Aorta (tissue), 5 donors: ENCODE measurements around the gene ZNF385B. TPM values are rescaled to one million over a fixed set of nuclear protein-coding genes. Genes with fewer than 3 reads are reported as not detected.

ENCODE experiments used
- ATAC-seq: fragments of 200-7000 bp; cut with Tn5 transposase; one replicate; pipeline ENCODE4 v1.9.1; 2022; ENCODE audit warnings: moderate library complexity; ENCODE audit not compliant: low FRiP score
- DNase-seq, 2 donors: peaks; one replicate each; pipeline ENCODE4 v3.0.0-alpha.2; 2020
- H3K27ac ChIP-seq, 2 donors: one replicate each; pipeline ENCODE4 v1.5.1; 2013; ENCODE audit warnings: low read length in 2 of 2, mild to moderate bottlenecking in 2 of 2, moderate library complexity in 2 of 2, control low read depth in 1 of 2, inconsistent platforms in 1 of 2, low read depth in 1 of 2
- H3K27me3 ChIP-seq, 2 donors: one replicate each; pipeline ENCODE4 v1.6.1; 2013; ENCODE audit warnings: control low read depth in 1 of 2, low read length in 1 of 2, mild to moderate bottlenecking in 1 of 2, moderate library complexity in 1 of 2; ENCODE audit not compliant: insufficient read depth in 2 of 2, control insufficient read depth in 1 of 2
- H3K36me3 ChIP-seq, 2 donors: one replicate each; pipeline ENCODE4 v1.6.1; 2013; ENCODE audit warnings: control low read depth in 1 of 2, low read length in 1 of 2, mild to moderate bottlenecking in 1 of 2; ENCODE audit not compliant: insufficient read depth in 2 of 2, control insufficient read depth in 1 of 2
- H3K4me1 ChIP-seq, 2 donors: one replicate each; pipeline ENCODE4 v1.6.1; 2013; ENCODE audit warnings: low read length in 2 of 2, control low read depth in 1 of 2, mild to moderate bottlenecking in 1 of 2, moderate library complexity in 1 of 2; ENCODE audit not compliant: insufficient read depth in 2 of 2, control insufficient read depth in 1 of 2
- H3K4me3 ChIP-seq, 2 donors: one replicate each; pipeline ENCODE4 v1.5.1; 2013; ENCODE audit warnings: low read length in 2 of 2, control low read depth in 1 of 2, mild to moderate bottlenecking in 1 of 2
- H3K9me3 ChIP-seq: one replicate; pipeline ENCODE4 v1.6.1; 2013; ENCODE audit warnings: mild to moderate bottlenecking, low read length; ENCODE audit not compliant: control insufficient read depth
- WGBS, 2 donors: extraction: QIAGEN DNeasy Blood & Tissue Kit; methylation state at CpG; one replicate each; pipeline ENCODE4 v1.1.7; 2013; 5-methylcytosine and 5-hydroxymethylcytosine counted together
- intact Hi-C, 2 donors: fragments of 100-400 bp; cut with DNase I; formaldehyde crosslinking; loops; one replicate each; pipeline versions ENCODE4 v1.14.2 to v1.15.0; 2022
- polyA plus RNA-seq, 2 donors: library from polyadenylated mRNA; stranded (reverse); fragments of 200-250 nt; gene quantifications; one replicate each; pipeline ENCODE4 v1.2.3, GENCODE V29; 2013
- total RNA-seq, 2 donors: library from RNA; stranded (reverse); fragmentation: NEBNext Ultra II Directional; extraction: Animal tissue kit (Norgen Biotek cat#: 25700); gene quantifications; one replicate each; pipeline ENCODE4 v1.2.1, GENCODE V29; 2021
- donor health status: healthy with polysubstance abuse.
- donor health status: Bipolar disorder and iron deficiency.
- donor health status: DM: no; HTN: no; CAD: no.
- donor health status: DM: no; HTN: no; CAD: no.
- donor health status: DM: yes; HTN: yes; CAD: no.

Gene ZNF385B
- total and polyA plus RNA-seq, 4 donors, result 3.3 to 4.6 (median 4.0) TPM; not detected in 1

- peaks cover 0 to 3% of the 10 kb centered on the region in 2 donors for H3K4me1 ChIP-seq
- ATAC-seq (no peak), DNase-seq (no peak)
- H3K9me3 ChIP-seq, result no peaks in the 10 kb centered on the region
- H3K4me3 ChIP-seq, result no peak overlapping the region
- H3K36me3 ChIP-seq, result no peaks in the 10 kb centered on the region
- intact Hi-C loops, result no loop called here
- no peaks in the 10 kb centered on the region for H3K27me3 ChIP-seq
- no peak overlapping the region for H3K27ac ChIP-seq
- WGBS, 2 donors, result 88 to 96% methylated on average over 1 of the region's 1 CpG
These were observed 96.7 kb downstream of the ZNF385B start for GRCh38 chr2:179764710-179765109.

- Histone ChIP-seq H3K36me3 (no peaks in the 10 kb centered on the region), H3K4me1 (no peaks in the 10 kb centered on the region), H3K27me3 (no peaks in the 10 kb centered on the region), H3K27ac (no peak overlapping the region), H3K4me3 (no peak overlapping the region), H3K9me3 (peaks cover 3% of the 10 kb centered on the region)
- ATAC-seq (no peak), DNase-seq (no peak)
- WGBS, 2 donors, result 86 to 88% methylated on average over 3 of the region's 3 CpGs
- intact Hi-C loops, result no loop called here
These were observed 102.8 kb downstream of the ZNF385B start for GRCh38 chr2:179758636-179759035.

- no peak for DNase-seq
- Histone ChIP-seq H3K4me1 (no peaks in the 10 kb centered on the region), H3K4me3 (no peak overlapping the region), H3K27ac (no peak overlapping the region), H3K9me3 (no peaks in the 10 kb centered on the region), H3K27me3 (no peaks in the 10 kb centered on the region), H3K36me3 (no peaks in the 10 kb centered on the region)
- whole genome bisulfite sequencing, 2 donors, result 8 to 14% methylated on average over 4 of the region's 4 CpGs
- no peak for ATAC-seq
- intact Hi-C loops, result loop anchor here in 1 of 2 donors (5.0 kb wide), 1 partner anchor 329 kb away; no protein-coding TSS in a partner anchor
These were observed 110.1 kb downstream of the ZNF385B start for GRCh38 chr2:179751163-179751809.

GRCh38 chr2:179749210-179749609, 112.2 kb downstream of the ZNF385B start:
- Histone ChIP-seq H3K4me3 (no peak overlapping the region), H3K27ac (no peak overlapping the region), H3K9me3 (peaks cover 1% of the 10 kb centered on the region), H3K27me3 (no peaks in the 10 kb centered on the region), H3K36me3 (no peaks in the 10 kb centered on the region), H3K4me1 (no peaks in the 10 kb centered on the region)
- ATAC-seq, result no peak
- intact Hi-C loops, result loop anchor here in 1 of 2 donors (10.0 kb wide), 1 partner anchor 324 kb away; no protein-coding TSS in a partner anchor
- WGBS, 2 donors, result 17 to 30% methylated on average over 1 of the region's 1 CpG
- DNase-seq, result no peak

GRCh38 chr2:179746981-179747380, 114.4 kb downstream of the ZNF385B start:
- H3K27ac ChIP-seq, result no peak overlapping the region
- no peak overlapping the region for H3K4me3 ChIP-seq
- intact Hi-C loops, result loop anchor here in 1 of 2 donors (10.0 kb wide), 1 partner anchor 322 kb away; no protein-coding TSS in a partner anchor
- WGBS, 2 donors, result 86 to 91% methylated on average over 5 of the region's 5 CpGs
- DNase-seq (no peak), ATAC-seq (no peak)
- H3K9me3 ChIP-seq, result peaks cover 1% of the 10 kb centered on the region
- no peaks in the 10 kb centered on the region for H3K36me3 ChIP-seq
- H3K27me3 ChIP-seq, result no peaks in the 10 kb centered on the region
- H3K4me1 ChIP-seq, result no peaks in the 10 kb centered on the region

DNA sequence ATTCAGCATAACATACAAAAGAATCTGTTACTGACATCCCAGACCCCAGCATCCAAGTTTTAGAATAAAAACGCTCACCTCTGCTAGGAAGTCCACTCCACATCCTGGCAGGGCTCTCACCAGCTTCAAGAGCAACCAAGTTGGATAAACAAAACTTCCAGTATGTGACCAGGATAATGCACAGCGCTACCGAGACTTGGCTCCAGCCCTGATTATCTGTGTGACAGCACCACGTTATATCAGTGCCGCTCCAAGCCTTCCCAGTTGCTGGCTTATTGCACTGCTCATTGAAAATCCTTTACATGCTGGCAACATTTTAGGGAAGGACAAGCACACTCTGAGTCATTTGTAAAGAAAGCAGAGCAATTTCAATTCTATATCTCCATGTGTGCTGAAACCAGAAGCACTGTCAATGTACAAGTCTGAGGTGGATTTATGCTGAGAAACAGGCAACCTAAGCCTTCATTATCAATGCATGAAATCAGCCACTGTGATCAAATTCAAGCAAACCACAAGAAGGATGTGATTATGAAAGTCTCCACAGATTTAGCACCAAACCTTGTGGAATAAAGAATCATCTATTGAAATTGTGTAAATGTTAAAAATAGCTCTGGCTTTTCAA, 115.7 kb downstream of the ZNF385B start:
- no peak overlapping the region for H3K27ac ChIP-seq
- H3K4me3 ChIP-seq, result no peak overlapping the region
- H3K9me3 ChIP-seq, result peaks cover 1% of the 10 kb centered on the region
- WGBS, 2 donors, result 43 to 54% methylated on average over 5 of the region's 5 CpGs
- ATAC-seq, result no peak
- H3K36me3 ChIP-seq, result no peaks in the 10 kb centered on the region
- no peak for DNase-seq
- no peaks in the 10 kb centered on the region for H3K4me1 ChIP-seq
- intact Hi-C loops, result loop anchor here in 1 of 2 donors (10.0 kb wide), 1 partner anchor 321 kb away; no protein-coding TSS in a partner anchor
- no peaks in the 10 kb centered on the region for H3K27me3 ChIP-seq

- 74 to 86% methylated on average over 5 of the region's 5 CpGs for WGBS, 2 donors
- H3K27me3 ChIP-seq, result no peaks in the 10 kb centered on the region
- H3K27ac ChIP-seq, result no peak overlapping the region
- H3K9me3 ChIP-seq, result peaks cover 1% of the 10 kb centered on the region
- no peak overlapping the region for H3K4me3 ChIP-seq
- no peaks in the 10 kb centered on the region for H3K4me1 ChIP-seq
- intact Hi-C loops, result loop anchor here in 1 of 2 donors (10.0 kb wide), 1 partner anchor 320 kb away; no protein-coding TSS in a partner anchor
- no peak for ATAC-seq
- H3K36me3 ChIP-seq, result no peaks in the 10 kb centered on the region
- no peak for DNase-seq
These were observed 117.0 kb downstream of the ZNF385B start for GRCh38 chr2:179744401-179744800.

GRCh38 chr2:179741317-179741716, 120.1 kb downstream of the ZNF385B start:
- no peak overlapping the region for H3K4me3 ChIP-seq
- H3K4me1 ChIP-seq, result no peaks in the 10 kb centered on the region
- H3K9me3 ChIP-seq, result peaks cover 1% of the 10 kb centered on the region
- intact Hi-C loops, result loop anchor here in 1 of 2 donors (10.0 kb wide), 1 partner anchor 317 kb away; no protein-coding TSS in a partner anchor
- no peaks in the 10 kb centered on the region for H3K36me3 ChIP-seq
- no peak for DNase-seq
- no peak overlapping the region for H3K27ac ChIP-seq
- no peak for ATAC-seq
- no peaks in the 10 kb centered on the region for H3K27me3 ChIP-seq

GRCh38 chr2:179729966-179730365, 131.4 kb downstream of the ZNF385B start:
- Histone ChIP-seq H3K4me1 (no peaks in the 10 kb centered on the region), H3K4me3 (no peak overlapping the region), H3K27ac (no peak overlapping the region), H3K27me3 (no peaks in the 10 kb centered on the region), H3K9me3 (no peaks in the 10 kb centered on the region), H3K36me3 (no peaks in the 10 kb centered on the region)
- intact Hi-C loops, result no loop called here
- WGBS, 2 donors, result 56 to 60% methylated on average over 1 of the region's 1 CpG
- no peak for ATAC-seq
- DNase-seq, result no peak
